ENCODE results near the gene ARHGAP24. TPM values are rescaled to one million over a fixed set of nuclear protein-coding genes. Genes with fewer than 3 reads are reported as not detected.

Gene ARHGAP24
- total RNA-seq, 1 experiment from 2014 or later = 2.1 TPM

DNA sequence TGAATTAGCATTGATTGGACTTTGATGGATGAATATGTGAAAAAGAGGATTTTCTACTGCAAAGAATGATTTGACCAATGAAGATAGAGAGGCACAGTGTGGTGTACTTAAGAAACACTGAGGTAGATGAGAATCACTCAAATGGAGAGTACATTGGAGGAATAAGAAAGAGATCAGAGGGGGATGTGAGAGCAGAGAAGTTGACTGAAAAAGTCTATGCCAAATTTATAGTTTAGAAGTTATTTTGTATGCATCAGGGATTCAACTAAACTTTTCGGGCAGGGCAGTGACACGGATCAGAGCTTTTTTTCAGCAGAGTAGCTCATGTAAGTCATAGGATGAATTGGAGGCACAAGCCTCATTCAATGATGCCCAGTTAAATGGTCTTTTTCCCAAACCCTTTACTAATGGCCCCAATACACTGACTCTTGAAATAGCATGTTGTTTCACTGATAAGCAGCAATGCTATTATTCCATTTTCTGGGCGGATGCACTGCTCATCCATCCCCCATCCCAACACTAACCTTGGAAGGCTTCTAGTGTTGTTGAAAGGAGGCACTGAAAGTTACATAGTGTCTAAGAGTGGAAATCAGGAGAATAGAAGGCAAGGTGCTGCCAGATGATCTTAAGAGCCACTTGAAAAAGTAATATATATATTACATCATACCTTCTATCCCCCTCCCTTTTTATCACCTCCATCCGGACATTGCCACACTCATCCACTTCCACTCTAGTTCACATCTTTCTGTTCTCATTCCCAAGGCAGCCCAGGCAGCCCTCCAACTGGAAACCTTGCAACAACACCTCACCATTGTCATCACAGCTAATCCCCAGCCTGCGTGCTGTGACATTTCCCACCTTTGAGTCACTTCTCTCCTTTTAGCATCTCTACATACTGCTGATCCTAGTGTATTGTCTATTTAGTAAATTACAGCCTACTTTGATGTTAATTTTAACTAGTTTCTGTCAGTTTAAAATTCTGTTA lies 46.1 kb downstream of the ARHGAP24 start (continued):
- TF ChIP-seq, protein P1, sequence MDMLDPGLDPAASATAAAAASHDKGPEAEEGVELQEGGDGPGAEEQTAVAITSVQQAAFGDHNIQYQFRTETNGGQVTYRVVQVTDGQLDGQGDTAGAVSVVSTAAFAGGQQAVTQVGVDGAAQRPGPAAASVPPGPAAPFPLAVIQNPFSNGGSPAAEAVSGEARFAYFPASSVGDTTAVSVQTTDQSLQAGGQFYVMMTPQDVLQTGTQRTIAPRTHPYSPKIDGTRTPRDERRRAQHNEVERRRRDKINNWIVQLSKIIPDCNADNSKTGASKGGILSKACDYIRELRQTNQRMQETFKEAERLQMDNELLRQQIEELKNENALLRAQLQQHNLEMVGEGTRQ (CRISPR knock-in tag; IDR thresholded peaks at IDR 0.05) = no peak
- TF ChIP-seq NR2C2 (CRISPR knock-in tag; IDR thresholded peaks at IDR 0.05) = no peak

DNA sequence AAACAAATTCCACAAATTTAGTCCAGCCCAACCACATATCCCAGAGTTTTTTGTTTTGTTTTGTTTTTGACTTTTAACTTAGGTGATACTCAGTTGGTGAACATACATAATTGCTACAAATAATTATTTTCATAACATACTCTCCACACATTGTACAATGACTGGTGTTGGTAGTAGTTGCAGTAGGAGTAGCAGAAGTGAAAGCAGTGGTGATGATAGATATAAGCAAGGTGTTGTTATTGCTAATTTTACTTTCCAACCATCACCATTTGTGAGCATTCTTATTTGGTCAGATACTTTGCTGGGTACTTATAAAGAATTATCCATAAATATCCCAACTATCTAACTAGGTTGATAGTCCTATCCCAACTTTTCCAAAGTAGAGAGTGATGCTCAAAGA lies 47.3 kb downstream of the ARHGAP24 start:
- TF ChIP-seq JAZF1 (CRISPR knock-in tag; IDR thresholded peaks at IDR 0.05) = no peak
- TF ChIP-seq, protein P2, sequence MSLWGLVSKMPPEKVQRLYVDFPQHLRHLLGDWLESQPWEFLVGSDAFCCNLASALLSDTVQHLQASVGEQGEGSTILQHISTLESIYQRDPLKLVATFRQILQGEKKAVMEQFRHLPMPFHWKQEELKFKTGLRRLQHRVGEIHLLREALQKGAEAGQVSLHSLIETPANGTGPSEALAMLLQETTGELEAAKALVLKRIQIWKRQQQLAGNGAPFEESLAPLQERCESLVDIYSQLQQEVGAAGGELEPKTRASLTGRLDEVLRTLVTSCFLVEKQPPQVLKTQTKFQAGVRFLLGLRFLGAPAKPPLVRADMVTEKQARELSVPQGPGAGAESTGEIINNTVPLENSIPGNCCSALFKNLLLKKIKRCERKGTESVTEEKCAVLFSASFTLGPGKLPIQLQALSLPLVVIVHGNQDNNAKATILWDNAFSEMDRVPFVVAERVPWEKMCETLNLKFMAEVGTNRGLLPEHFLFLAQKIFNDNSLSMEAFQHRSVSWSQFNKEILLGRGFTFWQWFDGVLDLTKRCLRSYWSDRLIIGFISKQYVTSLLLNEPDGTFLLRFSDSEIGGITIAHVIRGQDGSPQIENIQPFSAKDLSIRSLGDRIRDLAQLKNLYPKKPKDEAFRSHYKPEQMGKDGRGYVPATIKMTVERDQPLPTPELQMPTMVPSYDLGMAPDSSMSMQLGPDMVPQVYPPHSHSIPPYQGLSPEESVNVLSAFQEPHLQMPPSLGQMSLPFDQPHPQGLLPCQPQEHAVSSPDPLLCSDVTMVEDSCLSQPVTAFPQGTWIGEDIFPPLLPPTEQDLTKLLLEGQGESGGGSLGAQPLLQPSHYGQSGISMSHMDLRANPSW (CRISPR knock-in tag; conservative IDR thresholded peaks at IDR 0.05; ENCODE audit: low read depth) = no peak
- ChIA-PET CTCF (interaction anchor here (1.1 kb wide), 1 partner anchor 105 kb away, joined by 3 read pairs; no protein-coding TSS in a partner anchor), POLR2A (no interaction called here)
- H3K4me1 Mint-ChIP-seq = no peaks in the 10 kb centered on the region
- DNase-seq (ENCODE audit: low spot score) (no peak), ATAC-seq (no peak)
- H3K36me3 Mint-ChIP-seq = no peaks in the 10 kb centered on the region
- no peaks in the 10 kb centered on the region for H3K27me3 Mint-ChIP-seq (ENCODE audit: low read depth)
- H3K27ac Mint-ChIP-seq = no peak overlapping the region
- H3K4me3 Mint-ChIP-seq = no peak overlapping the region
- no peaks in the 10 kb centered on the region for H3K9me3 Mint-ChIP-seq

DNA sequence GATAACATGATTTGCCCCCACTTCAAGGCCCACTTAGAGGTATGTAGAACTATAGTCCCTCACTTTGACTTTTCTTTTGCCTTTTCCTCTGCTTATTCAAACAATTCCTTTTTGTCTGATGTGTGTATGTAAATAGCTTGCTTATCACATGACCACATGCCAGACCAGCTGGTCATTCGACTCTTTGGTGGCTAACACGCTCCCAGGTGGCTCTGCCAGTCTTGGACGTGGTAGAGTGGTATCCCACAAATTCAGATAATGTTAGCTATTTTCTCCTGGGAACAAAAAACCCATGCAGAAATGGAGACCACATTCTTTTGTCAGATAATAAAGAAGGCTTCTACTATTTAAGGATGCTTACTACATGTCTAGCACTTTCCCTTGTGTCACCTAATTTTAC lies 47.9 kb downstream of the ARHGAP24 start:
- TF ChIP-seq GABPB1 (CRISPR knock-in tag; IDR thresholded peaks at IDR 0.05) (no peak), ELF4 (CRISPR knock-in tag; IDR thresholded peaks at IDR 0.05; ENCODE audit: low read depth) (no peak)
- TF ChIP-seq, protein P3, sequence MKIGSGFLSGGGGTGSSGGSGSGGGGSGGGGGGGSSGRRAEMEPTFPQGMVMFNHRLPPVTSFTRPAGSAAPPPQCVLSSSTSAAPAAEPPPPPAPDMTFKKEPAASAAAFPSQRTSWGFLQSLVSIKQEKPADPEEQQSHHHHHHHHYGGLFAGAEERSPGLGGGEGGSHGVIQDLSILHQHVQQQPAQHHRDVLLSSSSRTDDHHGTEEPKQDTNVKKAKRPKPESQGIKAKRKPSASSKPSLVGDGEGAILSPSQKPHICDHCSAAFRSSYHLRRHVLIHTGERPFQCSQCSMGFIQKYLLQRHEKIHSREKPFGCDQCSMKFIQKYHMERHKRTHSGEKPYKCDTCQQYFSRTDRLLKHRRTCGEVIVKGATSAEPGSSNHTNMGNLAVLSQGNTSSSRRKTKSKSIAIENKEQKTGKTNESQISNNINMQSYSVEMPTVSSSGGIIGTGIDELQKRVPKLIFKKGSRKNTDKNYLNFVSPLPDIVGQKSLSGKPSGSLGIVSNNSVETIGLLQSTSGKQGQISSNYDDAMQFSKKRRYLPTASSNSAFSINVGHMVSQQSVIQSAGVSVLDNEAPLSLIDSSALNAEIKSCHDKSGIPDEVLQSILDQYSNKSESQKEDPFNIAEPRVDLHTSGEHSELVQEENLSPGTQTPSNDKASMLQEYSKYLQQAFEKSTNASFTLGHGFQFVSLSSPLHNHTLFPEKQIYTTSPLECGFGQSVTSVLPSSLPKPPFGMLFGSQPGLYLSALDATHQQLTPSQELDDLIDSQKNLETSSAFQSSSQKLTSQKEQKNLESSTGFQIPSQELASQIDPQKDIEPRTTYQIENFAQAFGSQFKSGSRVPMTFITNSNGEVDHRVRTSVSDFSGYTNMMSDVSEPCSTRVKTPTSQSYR (CRISPR knock-in tag; IDR thresholded peaks at IDR 0.05) = no peak
- TF ChIP-seq, protein P4, sequence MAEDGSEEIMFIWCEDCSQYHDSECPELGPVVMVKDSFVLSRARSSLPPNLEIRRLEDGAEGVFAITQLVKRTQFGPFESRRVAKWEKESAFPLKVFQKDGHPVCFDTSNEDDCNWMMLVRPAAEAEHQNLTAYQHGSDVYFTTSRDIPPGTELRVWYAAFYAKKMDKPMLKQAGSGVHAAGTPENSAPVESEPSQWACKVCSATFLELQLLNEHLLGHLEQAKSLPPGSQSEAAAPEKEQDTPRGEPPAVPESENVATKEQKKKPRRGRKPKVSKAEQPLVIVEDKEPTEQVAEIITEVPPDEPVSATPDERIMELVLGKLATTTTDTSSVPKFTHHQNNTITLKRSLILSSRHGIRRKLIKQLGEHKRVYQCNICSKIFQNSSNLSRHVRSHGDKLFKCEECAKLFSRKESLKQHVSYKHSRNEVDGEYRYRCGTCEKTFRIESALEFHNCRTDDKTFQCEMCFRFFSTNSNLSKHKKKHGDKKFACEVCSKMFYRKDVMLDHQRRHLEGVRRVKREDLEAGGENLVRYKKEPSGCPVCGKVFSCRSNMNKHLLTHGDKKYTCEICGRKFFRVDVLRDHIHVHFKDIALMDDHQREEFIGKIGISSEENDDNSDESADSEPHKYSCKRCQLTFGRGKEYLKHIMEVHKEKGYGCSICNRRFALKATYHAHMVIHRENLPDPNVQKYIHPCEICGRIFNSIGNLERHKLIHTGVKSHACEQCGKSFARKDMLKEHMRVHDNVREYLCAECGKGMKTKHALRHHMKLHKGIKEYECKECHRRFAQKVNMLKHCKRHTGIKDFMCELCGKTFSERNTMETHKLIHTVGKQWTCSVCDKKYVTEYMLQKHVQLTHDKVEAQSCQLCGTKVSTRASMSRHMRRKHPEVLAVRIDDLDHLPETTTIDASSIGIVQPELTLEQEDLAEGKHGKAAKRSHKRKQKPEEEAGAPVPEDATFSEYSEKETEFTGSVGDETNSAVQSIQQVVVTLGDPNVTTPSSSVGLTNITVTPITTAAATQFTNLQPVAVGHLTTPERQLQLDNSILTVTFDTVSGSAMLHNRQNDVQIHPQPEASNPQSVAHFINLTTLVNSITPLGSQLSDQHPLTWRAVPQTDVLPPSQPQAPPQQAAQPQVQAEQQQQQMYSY (CRISPR knock-in tag; IDR thresholded peaks at IDR 0.05) = no peak
- TF ChIP-seq, protein P5, sequence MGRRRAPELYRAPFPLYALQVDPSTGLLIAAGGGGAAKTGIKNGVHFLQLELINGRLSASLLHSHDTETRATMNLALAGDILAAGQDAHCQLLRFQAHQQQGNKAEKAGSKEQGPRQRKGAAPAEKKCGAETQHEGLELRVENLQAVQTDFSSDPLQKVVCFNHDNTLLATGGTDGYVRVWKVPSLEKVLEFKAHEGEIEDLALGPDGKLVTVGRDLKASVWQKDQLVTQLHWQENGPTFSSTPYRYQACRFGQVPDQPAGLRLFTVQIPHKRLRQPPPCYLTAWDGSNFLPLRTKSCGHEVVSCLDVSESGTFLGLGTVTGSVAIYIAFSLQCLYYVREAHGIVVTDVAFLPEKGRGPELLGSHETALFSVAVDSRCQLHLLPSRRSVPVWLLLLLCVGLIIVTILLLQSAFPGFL (CRISPR knock-in tag; IDR thresholded peaks at IDR 0.05; ENCODE audit: borderline replicate concordance) = no peak
- Mint-ChIP-seq H3K4me3 (no peak overlapping the region), H3K27me3 (ENCODE audit: low read depth) (no peaks in the 10 kb centered on the region), H3K9me3 (no peaks in the 10 kb centered on the region), H3K4me1 (no peaks in the 10 kb centered on the region), H3K27ac (no peak overlapping the region), H3K36me3 (no peaks in the 10 kb centered on the region)
- ATAC-seq = no peak
- ChIA-PET POLR2A (no interaction called here), CTCF (interaction anchor here (0.6 kb wide), 1 partner anchor 49 kb away, joined by 4 read pairs; no protein-coding TSS in a partner anchor)
- no peak for DNase-seq (ENCODE audit: low spot score)
